H1 (cell line): ENCODE results near the gene ADAM12. TPM values are rescaled to one million over a fixed set of nuclear protein-coding genes. Genes with fewer than 3 reads are reported as not detected.

Experiments
- CTCF ChIA-PET: fragments of 300-600 bp; sonication (Branson Sonifier 250); formaldehyde crosslinking; loops from one replicate; lab custom pipeline; 2021; ENCODE audit not compliant: partially characterized antibody; lab: Charles Lee
- POLR2A ChIA-PET: fragments of 300-600 bp; sonication (Branson Sonifier 250); formaldehyde crosslinking; loops from one replicate; lab custom pipeline; 2021; ENCODE audit warnings: inconsistent platforms; ENCODE audit not compliant: partially characterized antibody; lab: Charles Lee
- DNase-seq, 2 experiments: peaks; one replicate each; pipeline versions ENCODE4 v3.0.0 to v3.0.0-alpha.2; 2010 to 2022; ENCODE audit warnings: low spot score in 2 of 2, low read depth in 1 of 2, mixed read lengths in 1 of 2
- FAIRE-seq: peaks from 2 replicates; lab custom pipeline; 2011; peaks lifted over from hg19 to GRCh38; lab: Jason Lieb, UNC
- H2AFZ ChIP-seq: 2 replicates; pipeline ENCODE4 v1.8.1; 2012; ENCODE audit warnings: low read length, inconsistent platforms
- H2AK5ac ChIP-seq: 2 replicates; pipeline ENCODE4 v1.6.1; 2013; ENCODE audit warnings: low read depth, low read length
- H2BK120ac ChIP-seq: replicated peaks from 2 replicates; pipeline ENCODE3; 2013; ENCODE audit warnings: low read depth, low read length, inconsistent platforms
- H2BK12ac ChIP-seq: 2 replicates; pipeline ENCODE4 v1.6.1; 2013; ENCODE audit warnings: low read depth, low read length
- H2BK15ac ChIP-seq: 2 replicates; pipeline ENCODE4 v1.6.1; 2013; ENCODE audit warnings: low read length
- H2BK20ac ChIP-seq: 2 replicates; pipeline ENCODE4 v1.6.1; 2013; ENCODE audit warnings: low read length
- H2BK5ac ChIP-seq: 2 replicates; pipeline ENCODE4 v1.6.1; 2013; ENCODE audit warnings: low read depth, low read length
- H3K14ac ChIP-seq: 2 replicates; pipeline ENCODE4 v1.6.1; 2013; ENCODE audit warnings: inconsistent platforms; ENCODE audit not compliant: insufficient read length
- H3K18ac ChIP-seq: 2 replicates; pipeline ENCODE4 v1.6.1; 2013; ENCODE audit warnings: low read length; ENCODE audit errors: extremely low read depth
- H3K23ac ChIP-seq: 2 replicates; pipeline ENCODE4 v1.6.1; 2013; ENCODE audit warnings: inconsistent platforms; ENCODE audit not compliant: insufficient read length
- H3K23me2 ChIP-seq: 2 replicates; pipeline ENCODE4 v1.6.1; 2013; ENCODE audit warnings: low read depth, low read length
- H3K27ac ChIP-seq: 2 replicates; pipeline ENCODE4 v1.6.1; 2011; ENCODE audit warnings: low read depth, low read length, inconsistent platforms
- H3K27me3 ChIP-seq, 4 experiments: replicated peaks in 1 of 4; 1 replicate in 1 of 4; 2 replicates in 3 of 4; pipeline versions ENCODE4 v1.6.1 to v1.8.1; 2011 to 2013; ENCODE audit warnings: low read length in 3 of 4, mild to moderate bottlenecking in 3 of 4, inconsistent platforms in 2 of 4, mixed read lengths in 2 of 4, moderate library complexity in 1 of 4; ENCODE audit not compliant: control insufficient read depth in 3 of 4, insufficient read depth in 3 of 4; ENCODE audit errors: extremely low read depth in 1 of 4
- H3K36me3 ChIP-seq, 4 experiments: 2 replicates each; pipeline versions ENCODE4 v1.6.1 to v1.8.1; 2011 to 2013; ENCODE audit warnings: mild to moderate bottlenecking in 4 of 4, low read length in 3 of 4, moderate library complexity in 2 of 4, control low read depth in 1 of 4, inconsistent platforms in 1 of 4; ENCODE audit not compliant: insufficient read depth in 4 of 4, control insufficient read depth in 2 of 4
- H3K4ac ChIP-seq: replicated peaks from 2 replicates; pipeline ENCODE3; 2013; ENCODE audit warnings: low read length, low read depth, mixed read lengths, inconsistent platforms; ENCODE audit not compliant: insufficient read length
- H3K4me1 ChIP-seq, 4 experiments: replicated peaks in 1 of 4; 1 replicate in 1 of 4; 2 replicates in 3 of 4; pipeline versions ENCODE4 v1.6.1 to v1.8.1; 2011 to 2013; ENCODE audit warnings: low read length in 3 of 4, inconsistent platforms in 2 of 4, mixed read lengths in 1 of 4; ENCODE audit not compliant: insufficient read depth in 4 of 4, control insufficient read depth in 3 of 4
- H3K4me2 ChIP-seq, 2 experiments: 2 replicates each; pipeline versions ENCODE4 v1.6.1 to v1.8.1; 2011 to 2013; ENCODE audit warnings: low read depth in 2 of 2, low read length in 2 of 2, control low read depth in 1 of 2, inconsistent platforms in 1 of 2, mild to moderate bottlenecking in 1 of 2; ENCODE audit not compliant: insufficient read depth in 1 of 2
- H3K4me3 ChIP-seq, 4 experiments: fragments of 200-600, 300-600 bp in 1 of 4; sonication (generic), shearing (Covaris generic), sonication (Bioruptor Twin) in 1 of 4; 2 replicates each; pipeline versions ENCODE4 v1.5.1 to v1.8.1; 2011 to 2016; ENCODE audit warnings: low read length in 4 of 4, low read depth in 3 of 4, control low read depth in 2 of 4, inconsistent platforms in 2 of 4, mild to moderate bottlenecking in 2 of 4, mixed read lengths in 1 of 4, moderate library complexity in 1 of 4; ENCODE audit not compliant: insufficient read depth in 2 of 4; ENCODE audit errors: extremely low read depth in 1 of 4
- H3K56ac ChIP-seq: replicated peaks from 2 replicates; pipeline ENCODE3; 2013; ENCODE audit warnings: low read depth, mild to moderate bottlenecking, mixed read lengths, low read length, inconsistent platforms; ENCODE audit not compliant: insufficient read length
- H3K79me1 ChIP-seq: 2 replicates; pipeline ENCODE4 v1.6.1; 2013; ENCODE audit warnings: low read depth, low read length, control low read depth
- H3K79me2 ChIP-seq, 2 experiments: 2 replicates each; pipeline versions ENCODE4 v1.6.1 to v1.8.1; 2012 to 2013; ENCODE audit warnings: low read length in 2 of 2, mild to moderate bottlenecking in 2 of 2, inconsistent platforms in 1 of 2; ENCODE audit not compliant: insufficient read depth in 2 of 2, control insufficient read depth in 1 of 2
- H3K9ac ChIP-seq, 4 experiments: replicated peaks in 1 of 4; 1 replicate in 1 of 4; 2 replicates in 3 of 4; pipeline versions ENCODE4 v1.6.1 to v1.8.1; 2011 to 2013; ENCODE audit warnings: low read depth in 3 of 4, low read length in 3 of 4, control low read depth in 2 of 4, mild to moderate bottlenecking in 2 of 4, moderate library complexity in 2 of 4, inconsistent platforms in 1 of 4; ENCODE audit errors: extremely low read depth in 1 of 4
- H3K9me3 ChIP-seq, 2 experiments: 2 replicates each; pipeline versions ENCODE4 v1.6.1 to v1.8.1; 2012 to 2013; ENCODE audit warnings: mild to moderate bottlenecking in 2 of 2, moderate library complexity in 2 of 2, control low read depth in 1 of 2, inconsistent platforms in 1 of 2, low read depth in 1 of 2, low read length in 1 of 2, mixed read lengths in 1 of 2; ENCODE audit not compliant: insufficient read depth in 2 of 2
- H4K20me1 ChIP-seq, 2 experiments: replicated peaks in 1 of 2; 2 replicates each; pipeline versions ENCODE3 to v1.8.1; 2011 to 2013; ENCODE audit warnings: inconsistent platforms in 2 of 2, low read length in 2 of 2, mild to moderate bottlenecking in 1 of 2; ENCODE audit not compliant: insufficient read depth in 2 of 2, control insufficient read depth in 1 of 2
- H4K5ac ChIP-seq: 2 replicates; pipeline ENCODE4 v1.6.1; 2013; ENCODE audit warnings: low read length, low read depth, mixed read lengths, inconsistent platforms; ENCODE audit not compliant: insufficient read length
- H4K8ac ChIP-seq: 2 replicates; pipeline ENCODE4 v1.8.0; 2013; ENCODE audit warnings: mild to moderate bottlenecking, moderate library complexity, low read length, inconsistent platforms; ENCODE audit not compliant: insufficient read depth; ENCODE audit errors: extremely low read depth
- H4K91ac ChIP-seq: replicated peaks from 2 replicates; pipeline ENCODE3; 2013; ENCODE audit warnings: low read length, mixed read lengths, inconsistent platforms; ENCODE audit not compliant: insufficient read length
- CEBPB ChIP-seq: IDR thresholded peaks from 2 replicates; pipeline ENCODE4 v1.6.1; 2012; ENCODE audit warnings: low read depth, low read length
- E2F6 ChIP-seq: IDR thresholded peaks from 2 replicates; pipeline ENCODE4 v1.6.1; 2012; ENCODE audit warnings: inconsistent platforms
- EGR1 ChIP-seq: IDR thresholded peaks from 2 replicates; pipeline ENCODE4 v1.6.1; 2011; ENCODE audit warnings: low read depth, low read length, borderline replicate concordance
- GTF2F1 ChIP-seq: IDR thresholded peaks from 2 replicates; pipeline ENCODE4 v1.6.1; 2012; ENCODE audit warnings: low read depth, low read length, improper control_type of control experiment, borderline replicate concordance
- MAX ChIP-seq: IDR thresholded peaks from 2 replicates; pipeline ENCODE4 v1.6.1; 2012; ENCODE audit warnings: inconsistent platforms
- POLR2A ChIP-seq, 2 experiments: IDR thresholded peaks; 1 replicate in 1 of 2; 2 replicates in 1 of 2; pipeline ENCODE4 v1.6.1; 2011; ENCODE audit warnings: low read depth in 2 of 2, low read length in 2 of 2, mild to moderate bottlenecking in 2 of 2; ENCODE audit errors: control extremely low read depth in 1 of 2
- RAD21 ChIP-seq, 2 experiments: IDR thresholded peaks in 1 of 2; conservative IDR thresholded peaks in 1 of 2; 2 replicates each; pipeline ENCODE4 v1.6.1; 2011; ENCODE audit warnings: low read depth in 2 of 2, low read length in 2 of 2, improper control_type of control experiment in 1 of 2, inconsistent platforms in 1 of 2, mild to moderate bottlenecking in 1 of 2, moderate library complexity in 1 of 2
- SIN3A ChIP-seq, 2 experiments: IDR thresholded peaks in 1 of 2; conservative IDR thresholded peaks in 1 of 2; 2 replicates each; pipeline ENCODE4 v1.6.1; 2011 to 2012; ENCODE audit warnings: low read length in 2 of 2, improper control_type of control experiment in 1 of 2, low read depth in 1 of 2, mild to moderate bottlenecking in 1 of 2
- WGBS, 2 experiments: shearing (Covaris generic) in 1 of 2; methylation state at CpG; one replicate each; pipeline versions ENCODE4 v1.1.6 to v1.1.7; 2013 to 2015; ENCODE audit warnings: low lambda C conversion rate in 2 of 2, mixed read lengths in 2 of 2, inconsistent platforms in 1 of 2, low coverage in 1 of 2, missing lambda C conversion rate in 1 of 2; ENCODE audit not compliant: insufficient replicate concordance in 2 of 2, insufficient coverage in 1 of 2, insufficient read length in 1 of 2; ENCODE audit errors: extremely low coverage in 1 of 2, missing lambda C conversion rate in 1 of 2; 5-methylcytosine and 5-hydroxymethylcytosine counted together
- polyA plus RNA-seq, 7 experiments: library from polyadenylated mRNA; depleted of rRNA in 3 of 7; stranded (reverse) in 5 of 7; unstranded in 2 of 7; fragments of >200 nt in 5 of 7; fragments of 200-250 nt in 2 of 7; gene quantifications; 1 replicate in 5 of 7; 2 replicates in 1 of 7; 4 replicates in 1 of 7; pipeline versions ENCODE4 v1.2.1 to v1.2.3, GENCODE V29; 2011 to 2013; ENCODE audit warnings: missing spikeins in 2 of 7, mixed read lengths in 2 of 7
- total RNA-seq: library from RNA; stranded (reverse); fragmentation: NEBNext Ultra II Directional; extraction: Animal tissue kit (Norgen Biotek cat#: 25700); gene quantifications from 2 replicates; pipeline ENCODE4 v1.2.1, GENCODE V29; 2021

The ADAM12 gene
- total and polyA plus RNA-seq, 2 of the 8 experiments (the other 6 are each of a cell fraction or from before 2014, with no cell fraction given), result 0.07 to 0.17 TPM

- Histone ChIP-seq H3K27ac (no peak overlapping the region), H3K23me2 (no peaks in the 10 kb centered on the region), H4K91ac (no peak overlapping the region), H3K23ac (no peak overlapping the region), H4K5ac (no peak overlapping the region), H2BK12ac (no peak overlapping the region), H3K4me3 (no peak overlapping the region), H4K8ac (no peak overlapping the region), H3K56ac (no peak overlapping the region), H3K18ac (no peak overlapping the region), H3K4me2 (no peak overlapping the region), H3K9ac (no peak overlapping the region), H3K79me2 (no peaks in the 10 kb centered on the region), H2BK5ac (no peak overlapping the region), H2BK20ac (no peak overlapping the region), H3K4me1 (peaks cover 0 to 8% (median 6%) of the 10 kb centered on the region in 4 experiments; a peak in 3 of 7 replicates), H3K36me3 (no peaks in the 10 kb centered on the region), H3K79me1 (no peaks in the 10 kb centered on the region), H4K20me1 (no peaks in the 10 kb centered on the region), H3K4ac (no peak overlapping the region), H2BK120ac (no peak overlapping the region), H2AK5ac (no peak overlapping the region), H2AFZ (no peak overlapping the region), H2BK15ac (no peak overlapping the region), H3K14ac (no peak overlapping the region), H3K27me3 (no peaks in the 10 kb centered on the region), H3K9me3 (no peaks in the 10 kb centered on the region)
- no peak for TF ChIP-seq EGR1
- no peak for TF ChIP-seq GTF2F1
- no peak for TF ChIP-seq SIN3A (conservative IDR thresholded peaks at IDR 0.05 in 1 of 2, IDR thresholded peaks at IDR 0.05 in 1 of 2; ENCODE audit: low read depth in 1 of 2, low read length in 2 of 2)
- no peak for TF ChIP-seq POLR2A (IDR thresholded peaks at IDR 0.05; ENCODE audit: control extremely low read depth in 1 of 2, low read depth in 2 of 2, low read length in 2 of 2)
- no peak for TF ChIP-seq CEBPB
- no peak for TF ChIP-seq MAX
- TF ChIP-seq RAD21 (IDR thresholded peaks at IDR 0.05 in 1 of 2, conservative IDR thresholded peaks at IDR 0.05 in 1 of 2; ENCODE audit: low read depth in 2 of 2, low read length in 2 of 2), result no peak
- TF ChIP-seq E2F6, result no peak
- DNase-seq (no peak), FAIRE-seq (no peak)
- ChIA-PET CTCF (no interaction called here), POLR2A (no interaction called here)
- WGBS, 2 experiments, result 85% methylated on average over 5 of the region's 5 CpGs; no CpG with 5 or more reads in 1 of the 2 experiments
These were observed 277.6 kb downstream of the ADAM12 start for GRCh38 chr10:126110489-126111180.
